NCI-H2107 (cell line): ENCODE data around the gene RBM45.

ENCODE experiments used
- DNase-seq: peaks from one replicate; lab custom pipeline; 2025; lab: John Stamatoyannopoulos, UW

The RBM45 gene

DNA sequence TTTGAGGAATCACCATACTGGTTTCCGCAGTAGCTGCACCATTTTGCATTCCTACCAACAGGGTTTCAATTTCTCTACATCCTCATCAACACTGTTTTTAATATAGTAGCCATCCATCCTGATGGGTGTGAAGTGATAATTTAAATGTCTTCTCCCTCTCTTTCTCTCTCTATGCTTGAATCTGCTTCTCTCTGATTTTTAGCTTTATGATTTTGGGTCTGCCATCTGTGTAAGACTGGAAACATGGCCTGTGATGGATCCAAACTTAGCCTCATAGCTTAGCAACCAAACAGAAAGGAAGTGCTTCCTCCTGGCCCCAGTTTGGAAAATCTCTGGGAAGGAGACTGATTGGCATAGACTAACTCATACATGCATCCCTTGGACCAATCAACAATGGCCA, 48.4 kb downstream of the RBM45 start:
- no peak for DNase-seq

DNA sequence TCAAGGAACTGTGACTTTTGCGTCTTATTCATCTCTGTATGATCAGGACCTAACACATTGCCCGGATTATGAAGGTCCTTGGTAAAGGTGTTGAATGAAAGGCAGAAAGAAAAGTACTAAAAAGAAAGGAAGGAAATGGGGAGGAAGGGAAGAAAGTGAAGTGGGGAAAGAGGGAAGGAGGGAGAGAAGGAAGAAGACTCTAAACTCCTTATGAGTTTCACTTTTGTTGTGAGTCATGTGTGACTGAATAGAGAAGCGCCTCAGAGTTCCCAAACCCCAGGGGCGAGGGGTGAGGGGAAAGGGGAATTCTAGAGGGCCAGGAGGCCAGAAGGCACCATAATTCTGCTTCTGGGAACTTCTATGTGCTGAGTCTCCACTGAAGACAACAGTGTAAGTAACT, 51.2 kb downstream of the RBM45 start:
- DNase-seq = no peak

DNA sequence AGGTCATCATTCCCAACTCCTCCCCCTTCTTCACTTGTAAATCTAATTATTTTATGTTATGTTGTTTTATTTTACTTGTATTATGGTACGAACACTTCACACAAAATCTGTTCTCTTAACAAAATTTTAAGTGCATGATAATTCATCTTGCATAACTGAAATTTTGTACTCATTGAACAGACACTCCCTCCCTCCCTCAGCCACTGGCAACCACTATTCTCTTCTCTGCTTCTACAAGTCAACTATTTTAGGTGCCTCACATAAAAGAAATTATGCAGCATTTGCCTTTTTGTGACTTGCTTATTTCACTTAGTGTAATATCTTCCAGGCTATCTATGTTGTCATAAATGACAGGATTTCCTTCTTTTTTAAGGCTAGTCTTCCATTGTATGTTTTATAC, 51.7 kb downstream of the RBM45 start:
- no peak for DNase-seq

DNA sequence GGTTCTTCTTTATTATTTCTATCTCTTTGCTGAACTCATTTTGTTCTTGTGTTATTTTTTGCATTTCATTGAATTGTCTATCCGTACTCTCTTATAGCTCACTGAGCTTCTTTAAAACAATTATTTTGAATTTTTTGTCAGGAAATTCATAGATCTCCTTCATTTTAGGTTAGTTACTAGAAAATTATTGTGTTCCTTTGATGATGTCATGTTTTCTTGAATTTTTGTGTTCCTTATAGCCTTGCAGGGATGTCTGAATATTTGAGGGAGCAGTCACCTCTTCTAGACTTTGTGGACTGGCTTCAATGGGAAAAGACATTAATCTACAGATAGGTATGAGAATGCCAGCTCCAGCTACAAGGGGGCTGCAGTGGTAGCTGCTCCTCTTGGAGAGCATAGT, 61.4 kb downstream of the RBM45 start:
- DNase-seq = no peak

DNA sequence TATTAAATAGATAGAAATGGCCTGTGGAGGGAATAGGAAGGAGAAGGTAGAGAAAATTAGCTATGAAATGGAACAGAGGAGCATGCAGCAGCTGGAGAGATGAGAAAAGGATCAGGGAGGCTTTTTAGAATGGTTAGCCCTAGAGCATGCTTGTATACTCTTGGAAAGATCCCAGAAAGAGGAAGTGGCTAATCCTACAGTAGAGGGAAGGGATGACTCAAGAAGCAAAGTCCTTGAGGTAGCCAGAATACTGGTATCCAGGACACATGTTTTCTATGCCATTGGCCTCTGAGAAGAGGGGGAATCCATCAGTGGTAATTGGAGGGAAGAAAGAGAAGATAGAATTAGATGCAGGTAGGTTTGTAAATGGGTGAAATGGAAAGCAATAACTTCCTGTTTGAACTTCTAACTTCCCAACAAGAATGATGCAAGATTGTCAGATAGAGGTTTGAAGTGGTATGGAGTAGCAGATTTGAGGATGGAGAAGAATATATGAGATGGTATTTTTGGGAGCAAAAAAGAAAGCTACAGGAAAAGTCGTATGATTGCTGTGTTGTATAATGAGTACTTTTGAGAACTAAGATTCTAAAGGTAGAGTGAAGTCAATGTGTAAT, 64.9 kb downstream of the RBM45 start:
- no peak for DNase-seq
